DMS53 (cell line): ENCODE measurements around the gene RBKS.

ENCODE experiments used
- DNase-seq: peaks from one replicate; lab custom pipeline; 2025; lab: John Stamatoyannopoulos, UW

Gene RBKS

GRCh38 chr2:27734305-27734704 lies 155.9 kb downstream of the RBKS start:
- no peak for DNase-seq
